GM12878 (cell line): Measurements from ENCODE around the gene GNL3. TPM values are rescaled to one million over a fixed set of nuclear protein-coding genes. Genes with fewer than 3 reads are reported as not detected.
A peak's percentile ranks its signal among the peaks of the same experiment; 100 is the strongest.

Source experiments
- ATAC-seq: fragments of 200-7000 bp; cut with Tn5 transposase; 3 replicates; pipeline ENCODE4 v1.9.1; 2020; ENCODE audit warnings: mild to moderate bottlenecking, moderate library complexity
- BruUV-seq: library from RNA; stranded (reverse); fragments of 400-500 nt; replicated peaks from 2 replicates; lab custom pipeline; 2021; lab: Mats Ljungman, UMichigan
- CTCF ChIA-PET: fragments of 300-600 bp; sonication (Branson Sonifier 250); formaldehyde crosslinking; extraction: SDS; loops from one replicate; lab custom pipeline; 2021; ENCODE audit warnings: inconsistent platforms; lab: Yijun Ruan, JAX
- POLR2A ChIA-PET: fragments of 350-600 bp; formaldehyde crosslinking; extraction: SDS; loops from one replicate; lab custom pipeline; 2021; ENCODE audit warnings: inconsistent platforms; lab: Charles Lee
- RAD21 ChIA-PET: fragments of 300-600 bp; sonication (Branson Sonifier 250); formaldehyde crosslinking; loops from one replicate; lab custom pipeline; 2023; ENCODE audit warnings: antibody characterized with exemption; ENCODE audit not compliant: unreplicated experiment; lab: Charles Lee
- SMC1A ChIA-PET: fragments of 300-600 bp; sonication (Branson Sonifier 250); formaldehyde crosslinking; loops from one replicate; lab custom pipeline; 2023; ENCODE audit not compliant: unreplicated experiment, uncharacterized antibody; lab: Charles Lee
- DNase-seq: peaks from one replicate; pipeline ENCODE4 v3.0.0-alpha.2; 2011; ENCODE audit warnings: low read depth, low spot score
- FAIRE-seq: peaks from 3 replicates; lab custom pipeline; 2011; peaks lifted over from hg19 to GRCh38; lab: Jason Lieb, UNC
- H2AFZ ChIP-seq: 2 replicates; pipeline ENCODE4 v1.6.0; 2011; ENCODE audit warnings: low read depth, low read length, control low read depth; ENCODE audit not compliant: control insufficient read depth
- H3K27ac ChIP-seq: 2 replicates; pipeline ENCODE4 v1.5.1; 2011; ENCODE audit warnings: control low read depth; ENCODE audit not compliant: control insufficient read depth, insufficient read depth
- H3K27me3 ChIP-seq, 2 experiments: replicated peaks in 1 of 2; 2 replicates each; pipeline versions ENCODE4 v1.6.0 to v1.6.1; 2011; ENCODE audit warnings: low read length in 1 of 2; ENCODE audit not compliant: control insufficient read depth in 2 of 2, insufficient read depth in 2 of 2
- H3K36me3 ChIP-seq, 2 experiments: 2 replicates each; pipeline ENCODE4 v1.5.1; 2011; ENCODE audit warnings: low read length in 1 of 2; ENCODE audit not compliant: control insufficient read depth in 2 of 2, insufficient read depth in 2 of 2
- H3K4me1 ChIP-seq: 2 replicates; pipeline ENCODE4 v1.6.1; 2011; ENCODE audit warnings: mild to moderate bottlenecking, low read length, moderate library complexity, mixed read lengths; ENCODE audit not compliant: control insufficient read depth, insufficient read depth
- H3K4me2 ChIP-seq: 2 replicates; pipeline ENCODE4 v1.6.0; 2011; ENCODE audit warnings: control low read depth; ENCODE audit not compliant: control insufficient read depth, insufficient read depth
- H3K4me3 ChIP-seq: fragments of 200-600 bp; sonication (generic); 2 replicates; pipeline ENCODE4 v1.5.1; 2016
- H3K79me2 ChIP-seq: 2 replicates; pipeline ENCODE4 v1.6.0; 2011; ENCODE audit warnings: low read length; ENCODE audit not compliant: control insufficient read depth, insufficient read depth
- H3K9ac ChIP-seq: 2 replicates; pipeline ENCODE4 v1.8.0; 2011; ENCODE audit warnings: low read length, control low read depth, mixed read lengths; ENCODE audit not compliant: control insufficient read depth, insufficient read depth
- H3K9me3 ChIP-seq: replicated peaks from 3 replicates; pipeline ENCODE4 v1.5.1; 2011; ENCODE audit warnings: mild to moderate bottlenecking, low read length; ENCODE audit not compliant: control insufficient read depth, insufficient read depth
- H4K20me1 ChIP-seq: 2 replicates; pipeline ENCODE4 v1.6.0; 2011; ENCODE audit not compliant: control insufficient read depth, insufficient read depth
- ATF3 ChIP-seq: IDR thresholded peaks from 2 replicates; pipeline ENCODE4 v1.6.1; 2011; ENCODE audit warnings: low read depth, mild to moderate bottlenecking, low read length, moderate library complexity, borderline replicate concordance; ENCODE audit errors: extremely low read depth
- CHD2 ChIP-seq: IDR thresholded peaks from 2 replicates; pipeline ENCODE4 v1.6.1; 2011; ENCODE audit warnings: low read depth, low read length, improper control_type of control experiment, borderline replicate concordance
- EP300 ChIP-seq, 2 experiments: fragments of 150-350 bp in 1 of 2; IDR thresholded peaks; 2 replicates each; pipeline ENCODE4 v1.6.1; 2011 to 2012; ENCODE audit warnings: low read depth in 2 of 2, low read length in 2 of 2, borderline replicate concordance in 1 of 2, improper control_type of control experiment in 1 of 2, inconsistent platforms in 1 of 2; ENCODE audit not compliant: control insufficient read depth in 1 of 2
- NFYB ChIP-seq: IDR thresholded peaks from 2 replicates; pipeline ENCODE4 v1.6.1; 2011; ENCODE audit warnings: low read depth, mild to moderate bottlenecking, low read length, improper control_type of control experiment, moderate library complexity; ENCODE audit not compliant: insufficient read depth
- SKIL ChIP-seq: fragments of 450-650 bp; IDR thresholded peaks from 2 replicates; pipeline ENCODE4 v1.6.1; 2017; ENCODE audit warnings: mild to moderate bottlenecking, low read depth, inconsistent platforms; ENCODE audit not compliant: poor library complexity, severe bottlenecking
- ZNF592 ChIP-seq: fragments of 450-650 bp; IDR thresholded peaks from 2 replicates; pipeline ENCODE4 v1.6.1; 2017; ENCODE audit warnings: mild to moderate bottlenecking, moderate library complexity
- WGBS: methylation state at CpG from one replicate; pipeline ENCODE4 v1.1.6; 2016; ENCODE audit warnings: low lambda C conversion rate; ENCODE audit not compliant: insufficient replicate concordance, insufficient coverage; ENCODE audit errors: missing lambda C conversion rate; 5-methylcytosine and 5-hydroxymethylcytosine counted together
- in situ Hi-C: fragments of 300-500 bp; cut with MboI; formaldehyde crosslinking; loops from 9 replicates; pipeline ENCODE4 v1.14.3; 2018; ENCODE audit warnings: mixed read lengths
- intact Hi-C: fragments of 100-400 bp; cut with micrococcal nuclease; formaldehyde crosslinking; loops from one replicate; pipeline ENCODE4 v1.14.2; 2022; ENCODE audit not compliant: unreplicated experiment
- polyA plus RNA-seq, 11 experiments: library from polyadenylated mRNA; depleted of rRNA in 4 of 11; unstranded in 6 of 11; stranded (reverse) in 5 of 11; fragments of >200 nt; fragmentation: Nextera tagmentation in 4 of 11; fragmentation: Illumina TruSeq in 1 of 11; extraction: Ambion mirVana in 4 of 11; extraction: Trizol in 1 of 11; gene quantifications; 1 replicate in 1 of 11; 2 replicates in 10 of 11; pipeline versions ENCODE4 v1.2.1 to v1.2.3, GENCODE V29; 2011 to 2016; ENCODE audit warnings: inconsistent platforms in 2 of 11, missing spikeins in 2 of 11, low read depth in 1 of 11
- total RNA-seq, 4 experiments: library from RNA; depleted of rRNA in 3 of 4; stranded (reverse); fragments of >200 nt in 3 of 4; fragmentation: Illumina TruSeq in 1 of 4; extraction: Trizol in 1 of 4; gene quantifications; 2 replicates each; pipeline versions ENCODE4 v1.2.1 to v1.2.3, GENCODE V29; 2013 to 2021

GNL3 gene
- total and polyA plus RNA-seq, 10 of the 15 experiments (the other 5 are each of a cell fraction or from before 2014, with no cell fraction given), result 172 to 368 (median 257) TPM

- Histone ChIP-seq H3K4me3 (peak overlapping the region; percentile 48), H3K9ac (peak overlapping the region; percentile 43; the same call in 1 of the 2 replicates), H3K4me1 (peaks cover 17% of the 10 kb centered on the region), H3K27ac (peak overlapping the region; percentile 75), H3K27me3 (no peaks in the 10 kb centered on the region), H3K4me2 (peak overlapping the region; percentile 88), H3K36me3 (peaks cover 0 to 17% of the 10 kb centered on the region in 2 experiments; a peak in 3 of 4 replicates), H3K79me2 (peaks cover 69% of the 10 kb centered on the region), H2AFZ (no peak overlapping the region), H3K9me3 (no peaks in the 10 kb centered on the region), H4K20me1 (no peaks in the 10 kb centered on the region)
- no peak for FAIRE-seq
- WGBS, result 27% methylated on average over 3 of the region's 3 CpGs
- ChIA-PET CTCF (interaction anchor here (0.8 to 2.2 kb wide), 4 partner anchors 10 to 233 kb away, joined by 3 to 9 read pairs (median 4); no protein-coding TSS in a partner anchor), SMC1A (interaction anchor here (1.0 to 1.2 kb wide), 2 partner anchors 10 kb away, joined by 3 to 4 read pairs; no protein-coding TSS in a partner anchor), POLR2A (interaction anchor here (0.7 to 1.6 kb wide), 3 partner anchors 10 to 295 kb away, joined by 3 to 5 read pairs (median 5); no protein-coding TSS in a partner anchor), RAD21 (interaction anchor here (1.0 to 1.5 kb wide), 3 partner anchors 93 to 269 kb away, joined by 3 to 5 read pairs (median 3); no protein-coding TSS in a partner anchor)
- in situ Hi-C loops, result no loop called here
- BruUV-seq, result no TSS peak
- ATAC-seq, result no peak
- TF ChIP-seq EP300 (IDR thresholded peaks at IDR 0.05; ENCODE audit: borderline replicate concordance in 1 of 2, control insufficient read depth in 1 of 2, low read depth in 2 of 2, low read length in 2 of 2) (no peak), ZNF592 (no peak), CHD2 (no peak), SKIL (no peak), ATF3 (no peak), NFYB (no peak)
- intact Hi-C loops, result loop anchor here (10.0 kb wide), 1 partner anchor 227 kb away; the partner anchor contains the start of genes NISCH and TNNC1
- DNase-seq, result no peak
Observed at GRCh38 chr3:52681596-52681995, 4.2 kb upstream of the GNL3 start.
